H1 (cell line): ENCODE data around the gene AQP2. TPM values are rescaled to one million over a fixed set of nuclear protein-coding genes. Genes with fewer than 3 reads are reported as not detected.
A peak's percentile ranks its signal among the peaks of the same experiment; 100 is the strongest.

Source experiments
- CTCF ChIA-PET: fragments of 300-600 bp; sonication (Branson Sonifier 250); formaldehyde crosslinking; loops from one replicate; lab custom pipeline; 2021; ENCODE audit not compliant: partially characterized antibody; lab: Charles Lee
- POLR2A ChIA-PET: fragments of 300-600 bp; sonication (Branson Sonifier 250); formaldehyde crosslinking; loops from one replicate; lab custom pipeline; 2021; ENCODE audit warnings: inconsistent platforms; ENCODE audit not compliant: partially characterized antibody; lab: Charles Lee
- DNase-seq, 2 experiments: peaks; one replicate each; pipeline versions ENCODE4 v3.0.0 to v3.0.0-alpha.2; 2010 to 2022; ENCODE audit warnings: low spot score in 2 of 2, low read depth in 1 of 2, mixed read lengths in 1 of 2
- FAIRE-seq: peaks from 2 replicates; lab custom pipeline; 2011; peaks lifted over from hg19 to GRCh38; lab: Jason Lieb, UNC
- H2AFZ ChIP-seq: 2 replicates; pipeline ENCODE4 v1.8.1; 2012; ENCODE audit warnings: low read length, inconsistent platforms
- H2AK5ac ChIP-seq: 2 replicates; pipeline ENCODE4 v1.6.1; 2013; ENCODE audit warnings: low read depth, low read length
- H2BK120ac ChIP-seq: replicated peaks from 2 replicates; pipeline ENCODE3; 2013; ENCODE audit warnings: low read depth, low read length, inconsistent platforms
- H2BK12ac ChIP-seq: 2 replicates; pipeline ENCODE4 v1.6.1; 2013; ENCODE audit warnings: low read depth, low read length
- H2BK15ac ChIP-seq: 2 replicates; pipeline ENCODE4 v1.6.1; 2013; ENCODE audit warnings: low read length
- H2BK20ac ChIP-seq: 2 replicates; pipeline ENCODE4 v1.6.1; 2013; ENCODE audit warnings: low read length
- H2BK5ac ChIP-seq: 2 replicates; pipeline ENCODE4 v1.6.1; 2013; ENCODE audit warnings: low read depth, low read length
- H3K14ac ChIP-seq: 2 replicates; pipeline ENCODE4 v1.6.1; 2013; ENCODE audit warnings: inconsistent platforms; ENCODE audit not compliant: insufficient read length
- H3K18ac ChIP-seq: 2 replicates; pipeline ENCODE4 v1.6.1; 2013; ENCODE audit warnings: low read length; ENCODE audit errors: extremely low read depth
- H3K23ac ChIP-seq: 2 replicates; pipeline ENCODE4 v1.6.1; 2013; ENCODE audit warnings: inconsistent platforms; ENCODE audit not compliant: insufficient read length
- H3K23me2 ChIP-seq: 2 replicates; pipeline ENCODE4 v1.6.1; 2013; ENCODE audit warnings: low read depth, low read length
- H3K27ac ChIP-seq: 2 replicates; pipeline ENCODE4 v1.6.1; 2011; ENCODE audit warnings: low read depth, low read length, inconsistent platforms
- H3K27me3 ChIP-seq, 4 experiments: replicated peaks in 1 of 4; 1 replicate in 1 of 4; 2 replicates in 3 of 4; pipeline versions ENCODE4 v1.6.1 to v1.8.1; 2011 to 2013; ENCODE audit warnings: low read length in 3 of 4, mild to moderate bottlenecking in 3 of 4, inconsistent platforms in 2 of 4, mixed read lengths in 2 of 4, moderate library complexity in 1 of 4; ENCODE audit not compliant: control insufficient read depth in 3 of 4, insufficient read depth in 3 of 4; ENCODE audit errors: extremely low read depth in 1 of 4
- H3K36me3 ChIP-seq, 4 experiments: 2 replicates each; pipeline versions ENCODE4 v1.6.1 to v1.8.1; 2011 to 2013; ENCODE audit warnings: mild to moderate bottlenecking in 4 of 4, low read length in 3 of 4, moderate library complexity in 2 of 4, control low read depth in 1 of 4, inconsistent platforms in 1 of 4; ENCODE audit not compliant: insufficient read depth in 4 of 4, control insufficient read depth in 2 of 4
- H3K4ac ChIP-seq: replicated peaks from 2 replicates; pipeline ENCODE3; 2013; ENCODE audit warnings: low read length, low read depth, mixed read lengths, inconsistent platforms; ENCODE audit not compliant: insufficient read length
- H3K4me1 ChIP-seq, 4 experiments: replicated peaks in 1 of 4; 1 replicate in 1 of 4; 2 replicates in 3 of 4; pipeline versions ENCODE4 v1.6.1 to v1.8.1; 2011 to 2013; ENCODE audit warnings: low read length in 3 of 4, inconsistent platforms in 2 of 4, mixed read lengths in 1 of 4; ENCODE audit not compliant: insufficient read depth in 4 of 4, control insufficient read depth in 3 of 4
- H3K4me2 ChIP-seq, 2 experiments: 2 replicates each; pipeline versions ENCODE4 v1.6.1 to v1.8.1; 2011 to 2013; ENCODE audit warnings: low read depth in 2 of 2, low read length in 2 of 2, control low read depth in 1 of 2, inconsistent platforms in 1 of 2, mild to moderate bottlenecking in 1 of 2; ENCODE audit not compliant: insufficient read depth in 1 of 2
- H3K4me3 ChIP-seq, 4 experiments: fragments of 200-600, 300-600 bp in 1 of 4; sonication (generic), shearing (Covaris generic), sonication (Bioruptor Twin) in 1 of 4; 2 replicates each; pipeline versions ENCODE4 v1.5.1 to v1.8.1; 2011 to 2016; ENCODE audit warnings: low read length in 4 of 4, low read depth in 3 of 4, control low read depth in 2 of 4, inconsistent platforms in 2 of 4, mild to moderate bottlenecking in 2 of 4, mixed read lengths in 1 of 4, moderate library complexity in 1 of 4; ENCODE audit not compliant: insufficient read depth in 2 of 4; ENCODE audit errors: extremely low read depth in 1 of 4
- H3K56ac ChIP-seq: replicated peaks from 2 replicates; pipeline ENCODE3; 2013; ENCODE audit warnings: low read depth, mild to moderate bottlenecking, mixed read lengths, low read length, inconsistent platforms; ENCODE audit not compliant: insufficient read length
- H3K79me1 ChIP-seq: 2 replicates; pipeline ENCODE4 v1.6.1; 2013; ENCODE audit warnings: low read depth, low read length, control low read depth
- H3K79me2 ChIP-seq, 2 experiments: 2 replicates each; pipeline versions ENCODE4 v1.6.1 to v1.8.1; 2012 to 2013; ENCODE audit warnings: low read length in 2 of 2, mild to moderate bottlenecking in 2 of 2, inconsistent platforms in 1 of 2; ENCODE audit not compliant: insufficient read depth in 2 of 2, control insufficient read depth in 1 of 2
- H3K9ac ChIP-seq, 4 experiments: replicated peaks in 1 of 4; 1 replicate in 1 of 4; 2 replicates in 3 of 4; pipeline versions ENCODE4 v1.6.1 to v1.8.1; 2011 to 2013; ENCODE audit warnings: low read depth in 3 of 4, low read length in 3 of 4, control low read depth in 2 of 4, mild to moderate bottlenecking in 2 of 4, moderate library complexity in 2 of 4, inconsistent platforms in 1 of 4; ENCODE audit errors: extremely low read depth in 1 of 4
- H3K9me3 ChIP-seq, 2 experiments: 2 replicates each; pipeline versions ENCODE4 v1.6.1 to v1.8.1; 2012 to 2013; ENCODE audit warnings: mild to moderate bottlenecking in 2 of 2, moderate library complexity in 2 of 2, control low read depth in 1 of 2, inconsistent platforms in 1 of 2, low read depth in 1 of 2, low read length in 1 of 2, mixed read lengths in 1 of 2; ENCODE audit not compliant: insufficient read depth in 2 of 2
- H4K20me1 ChIP-seq, 2 experiments: replicated peaks in 1 of 2; 2 replicates each; pipeline versions ENCODE3 to v1.8.1; 2011 to 2013; ENCODE audit warnings: inconsistent platforms in 2 of 2, low read length in 2 of 2, mild to moderate bottlenecking in 1 of 2; ENCODE audit not compliant: insufficient read depth in 2 of 2, control insufficient read depth in 1 of 2
- H4K5ac ChIP-seq: 2 replicates; pipeline ENCODE4 v1.6.1; 2013; ENCODE audit warnings: low read length, low read depth, mixed read lengths, inconsistent platforms; ENCODE audit not compliant: insufficient read length
- H4K8ac ChIP-seq: 2 replicates; pipeline ENCODE4 v1.8.0; 2013; ENCODE audit warnings: mild to moderate bottlenecking, moderate library complexity, low read length, inconsistent platforms; ENCODE audit not compliant: insufficient read depth; ENCODE audit errors: extremely low read depth
- H4K91ac ChIP-seq: replicated peaks from 2 replicates; pipeline ENCODE3; 2013; ENCODE audit warnings: low read length, mixed read lengths, inconsistent platforms; ENCODE audit not compliant: insufficient read length
- CHD1 ChIP-seq: IDR thresholded peaks from 2 replicates; pipeline ENCODE4 v1.6.1; 2012; ENCODE audit warnings: low read depth, low read length, improper control_type of control experiment
- EZH2 ChIP-seq: fragments of 200-600 bp; sonication (generic); IDR thresholded peaks from 2 replicates; pipeline ENCODE4 v1.7.1; 2012; ENCODE audit warnings: low read depth, mild to moderate bottlenecking, moderate library complexity, low read length, inconsistent platforms; ENCODE audit not compliant: severe bottlenecking
- HDAC2 ChIP-seq, 2 experiments: fragments of 300-600 bp in 1 of 2; sonication (generic) in 1 of 2; IDR thresholded peaks; 2 replicates each; pipeline ENCODE4 v1.6.1; 2011 to 2012; ENCODE audit warnings: low read depth in 2 of 2, low read length in 2 of 2, mild to moderate bottlenecking in 2 of 2, moderate library complexity in 2 of 2, borderline replicate concordance in 1 of 2, inconsistent platforms in 1 of 2
- HDAC6 ChIP-seq: IDR thresholded peaks from one replicate; pipeline ENCODE4 v1.7.1; 2012; ENCODE audit warnings: low read depth, mild to moderate bottlenecking, inconsistent platforms, low read length, moderate library complexity
- SRF ChIP-seq: IDR thresholded peaks from 2 replicates; pipeline ENCODE4 v1.6.1; 2011; ENCODE audit warnings: mild to moderate bottlenecking, low read depth, low read length, moderate library complexity
- WGBS, 2 experiments: shearing (Covaris generic) in 1 of 2; methylation state at CpG; one replicate each; pipeline versions ENCODE4 v1.1.6 to v1.1.7; 2013 to 2015; ENCODE audit warnings: low lambda C conversion rate in 2 of 2, mixed read lengths in 2 of 2, inconsistent platforms in 1 of 2, low coverage in 1 of 2, missing lambda C conversion rate in 1 of 2; ENCODE audit not compliant: insufficient replicate concordance in 2 of 2, insufficient coverage in 1 of 2, insufficient read length in 1 of 2; ENCODE audit errors: extremely low coverage in 1 of 2, missing lambda C conversion rate in 1 of 2; 5-methylcytosine and 5-hydroxymethylcytosine counted together
- polyA plus RNA-seq, 7 experiments: library from polyadenylated mRNA; depleted of rRNA in 3 of 7; stranded (reverse) in 5 of 7; unstranded in 2 of 7; fragments of >200 nt in 5 of 7; fragments of 200-250 nt in 2 of 7; gene quantifications; 1 replicate in 5 of 7; 2 replicates in 1 of 7; 4 replicates in 1 of 7; pipeline versions ENCODE4 v1.2.1 to v1.2.3, GENCODE V29; 2011 to 2013; ENCODE audit warnings: missing spikeins in 2 of 7, mixed read lengths in 2 of 7
- total RNA-seq: library from RNA; stranded (reverse); fragmentation: NEBNext Ultra II Directional; extraction: Animal tissue kit (Norgen Biotek cat#: 25700); gene quantifications from 2 replicates; pipeline ENCODE4 v1.2.1, GENCODE V29; 2021
- TF ChIP-seq, protein P1 (sequence below), 3 experiments: IDR thresholded peaks; 1 replicate in 2 of 3; 2 replicates in 1 of 3; pipeline versions ENCODE4 v1.5.1 to v1.6.1; 2011; ENCODE audit warnings: low read length in 3 of 3, mild to moderate bottlenecking in 3 of 3, inconsistent platforms in 2 of 3, low read depth in 1 of 3, moderate library complexity in 1 of 3; ENCODE audit not compliant: insufficient read depth in 1 of 3; ENCODE audit errors: control extremely low read depth in 1 of 3

AQP2 gene
- total and polyA plus RNA-seq, 2 of the 8 experiments (the other 6 are each of a cell fraction or from before 2014, with no cell fraction given), result not detected

DNA sequence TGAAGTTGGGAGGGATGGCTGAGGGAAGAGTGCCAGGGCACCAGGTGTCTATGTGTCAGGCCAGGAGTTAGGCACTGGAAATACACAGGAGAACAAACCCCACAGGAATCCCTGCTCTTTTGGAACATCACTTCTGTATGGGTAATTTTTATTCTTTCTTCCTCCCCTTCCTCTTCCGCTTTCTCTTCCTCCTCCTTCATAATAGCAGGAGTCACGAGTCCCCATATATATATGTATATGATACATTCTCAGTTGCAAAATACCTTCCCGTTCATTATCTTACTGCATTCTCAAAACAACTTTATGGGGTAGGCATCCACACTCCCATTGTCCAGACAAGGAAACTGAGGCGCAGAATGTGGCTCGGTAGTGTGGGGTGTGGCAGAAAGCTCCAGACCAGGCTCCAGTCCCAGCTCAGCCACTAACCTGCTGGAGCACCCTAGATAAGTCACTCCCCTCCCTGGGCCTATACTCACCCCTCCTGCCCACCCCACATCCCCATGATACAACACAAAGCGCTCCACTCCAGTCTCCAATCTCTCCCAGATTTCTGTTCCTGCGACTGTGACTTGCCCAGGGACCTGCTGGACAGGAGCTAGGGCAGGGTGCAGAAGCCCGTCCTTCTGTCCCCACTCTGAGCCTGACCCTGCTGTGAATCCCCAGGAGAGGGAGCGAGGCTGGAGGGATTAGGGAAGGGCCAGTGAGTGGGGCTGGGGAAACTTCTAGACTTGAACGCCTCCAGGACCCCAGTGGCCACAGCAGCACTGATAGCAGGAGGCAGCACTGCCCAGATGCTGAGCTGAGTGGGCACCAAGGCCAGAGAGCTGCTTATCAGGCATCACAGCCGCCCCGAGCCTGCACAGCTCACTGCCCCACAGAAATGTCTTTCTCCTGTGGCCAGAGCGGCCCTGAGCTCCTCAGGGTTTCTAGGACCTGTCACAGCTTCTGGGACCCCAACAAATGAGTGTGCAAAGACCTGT lies 1.4 kb upstream of the AQP2 start:
- Histone ChIP-seq H3K14ac (no peak overlapping the region), H3K18ac (no peak overlapping the region), H3K56ac (no peak overlapping the region), H3K4me1 (peaks cover 0 to 6% (median 4%) of the 10 kb centered on the region in 4 experiments; a peak in 5 of 7 replicates), H3K23me2 (no peaks in the 10 kb centered on the region; the same call in 1 of the 2 replicates), H3K9me3 (no peaks in the 10 kb centered on the region), H2AFZ (no peak overlapping the region), H3K9ac (no peak overlapping the region), H2BK15ac (peak overlapping the region; percentile 25; the same call in 1 of the 2 replicates), H2BK20ac (no peak overlapping the region), H3K23ac (no peak overlapping the region), H4K91ac (no peak overlapping the region), H3K79me1 (no peaks in the 10 kb centered on the region), H3K4me3 (no peak overlapping the region), H4K8ac (no peak overlapping the region), H3K27me3 (no peaks in the 10 kb centered on the region; a peak in 1 of 7 replicates), H3K79me2 (no peaks in the 10 kb centered on the region), H3K4ac (no peak overlapping the region), H4K5ac (no peak overlapping the region), H3K27ac (no peak overlapping the region), H2BK12ac (no peak overlapping the region), H3K4me2 (no peak overlapping the region), H2BK5ac (no peak overlapping the region), H3K36me3 (no peaks in the 10 kb centered on the region), H4K20me1 (no peaks in the 10 kb centered on the region), H2AK5ac (no peak overlapping the region), H2BK120ac (no peak overlapping the region)
- POLR2A ChIA-PET, result interaction anchor here (0.8 to 1.7 kb wide), 2 partner anchors 18 to 57 kb away, joined by 4 to 8 read pairs; no protein-coding TSS in a partner anchor
- DNase-seq (no peak), FAIRE-seq (no peak)
- WGBS, 2 experiments, result 86% methylated on average over 12 of the region's 13 CpGs; no CpG with 5 or more reads in 1 of the 2 experiments
- TF ChIP-seq CHD1 (no peak), SRF (no peak), HDAC2 (IDR thresholded peaks at IDR 0.05; ENCODE audit: borderline replicate concordance in 1 of 2, low read depth in 2 of 2, low read length in 2 of 2) (no peak), HDAC6 (no peak), EZH2 (no peak)
- TF ChIP-seq, protein P1, sequence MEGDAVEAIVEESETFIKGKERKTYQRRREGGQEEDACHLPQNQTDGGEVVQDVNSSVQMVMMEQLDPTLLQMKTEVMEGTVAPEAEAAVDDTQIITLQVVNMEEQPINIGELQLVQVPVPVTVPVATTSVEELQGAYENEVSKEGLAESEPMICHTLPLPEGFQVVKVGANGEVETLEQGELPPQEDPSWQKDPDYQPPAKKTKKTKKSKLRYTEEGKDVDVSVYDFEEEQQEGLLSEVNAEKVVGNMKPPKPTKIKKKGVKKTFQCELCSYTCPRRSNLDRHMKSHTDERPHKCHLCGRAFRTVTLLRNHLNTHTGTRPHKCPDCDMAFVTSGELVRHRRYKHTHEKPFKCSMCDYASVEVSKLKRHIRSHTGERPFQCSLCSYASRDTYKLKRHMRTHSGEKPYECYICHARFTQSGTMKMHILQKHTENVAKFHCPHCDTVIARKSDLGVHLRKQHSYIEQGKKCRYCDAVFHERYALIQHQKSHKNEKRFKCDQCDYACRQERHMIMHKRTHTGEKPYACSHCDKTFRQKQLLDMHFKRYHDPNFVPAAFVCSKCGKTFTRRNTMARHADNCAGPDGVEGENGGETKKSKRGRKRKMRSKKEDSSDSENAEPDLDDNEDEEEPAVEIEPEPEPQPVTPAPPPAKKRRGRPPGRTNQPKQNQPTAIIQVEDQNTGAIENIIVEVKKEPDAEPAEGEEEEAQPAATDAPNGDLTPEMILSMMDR (IDR thresholded peaks at IDR 0.05; ENCODE audit: control extremely low read depth in 1 of 3, insufficient read depth in 1 of 3, low read depth in 1 of 3, low read length in 3 of 3), result no peak
- CTCF ChIA-PET, result interaction anchor here (0.7 to 7.6 kb wide), 10 partner anchors 10 to 172 kb away, joined by 3 to 104 read pairs (median 6); partner anchors contain the start of gene AQP6
